Neural cell (in vitro differentiated cells): ENCODE results near the gene CLCN5. TPM values are rescaled to one million over a fixed set of nuclear protein-coding genes. Genes with fewer than 3 reads are reported as not detected.

Source experiments
- H2AFZ ChIP-seq: fragments of 200-600, 300-800 bp; sonication (generic), shearing (Covaris generic); 2 replicates; pipeline ENCODE4 v1.6.0; 2014; ENCODE audit warnings: low read depth, mild to moderate bottlenecking, antibody characterized with exemption, low read length, moderate library complexity
- H3F3A ChIP-seq: fragments of 200-600 bp; shearing (Covaris generic); 2 replicates; pipeline ENCODE4 v1.6.1; 2016; ENCODE audit warnings: mild to moderate bottlenecking, moderate library complexity, mixed read lengths, antibody characterized with exemption, low read length; ENCODE audit not compliant: insufficient read depth, poor library complexity, severe bottlenecking
- H3K27ac ChIP-seq: fragments of 200-600, 300-800 bp; sonication (generic), shearing (Covaris generic); 2 replicates; pipeline ENCODE4 v1.5.1; 2014; ENCODE audit warnings: mild to moderate bottlenecking, low read length, moderate library complexity
- H3K27me3 ChIP-seq: fragments of 300-800, 200-600 bp; sonication (generic), shearing (Covaris generic); 2 replicates; pipeline ENCODE4 v1.6.0; 2014; ENCODE audit warnings: mild to moderate bottlenecking, low read depth, low read length, moderate library complexity; ENCODE audit not compliant: insufficient read depth
- H3K36me3 ChIP-seq: fragments of 300-800, 200-600 bp; sonication (generic), shearing (Covaris generic); 2 replicates; pipeline ENCODE4 v1.5.1; 2014; ENCODE audit warnings: mild to moderate bottlenecking, antibody characterized with exemption, low read length, moderate library complexity; ENCODE audit not compliant: insufficient read depth
- H3K4me2 ChIP-seq: fragments of 300-800, 200-600 bp; sonication (generic), shearing (Covaris generic); 2 replicates; pipeline ENCODE4 v1.6.0; 2014; ENCODE audit warnings: mild to moderate bottlenecking, low read length
- H3K4me3 ChIP-seq: fragments of 300-800, 200-600 bp; sonication (generic), shearing (Covaris generic); 2 replicates; pipeline ENCODE4 v1.5.1; 2014; ENCODE audit warnings: mild to moderate bottlenecking, low read length, moderate library complexity
- H3K79me2 ChIP-seq: fragments of 200-600 bp; shearing (Covaris generic); replicated peaks from 2 replicates; pipeline ENCODE4 v1.6.0; 2014; ENCODE audit warnings: mild to moderate bottlenecking, low read length, moderate library complexity; ENCODE audit not compliant: insufficient read depth
- H3K9ac ChIP-seq: fragments of 300-800, 200-600 bp; sonication (generic), shearing (Covaris generic); 2 replicates; pipeline ENCODE4 v1.6.1; 2016; ENCODE audit warnings: mild to moderate bottlenecking, low read length, mixed read lengths
- H3K9me2 ChIP-seq: fragments of 200-600 bp; shearing (Covaris generic); 2 replicates; pipeline ENCODE4 v1.6.1; 2016; ENCODE audit warnings: mild to moderate bottlenecking, low read length, mixed read lengths; ENCODE audit not compliant: insufficient read depth
- H3K9me3 ChIP-seq: fragments of 200-600, 300-800 bp; sonication (generic), shearing (Covaris generic); 2 replicates; pipeline ENCODE4 v1.6.1; 2016; ENCODE audit warnings: mild to moderate bottlenecking, mixed run types, low read length, moderate library complexity, mixed read lengths
- H4K20me1 ChIP-seq: fragments of 200-600 bp; shearing (Covaris generic); 2 replicates; pipeline ENCODE4 v1.6.1; 2016; ENCODE audit warnings: mild to moderate bottlenecking, mixed run types; ENCODE audit not compliant: insufficient read depth
- EP300 ChIP-seq: fragments of 450-650 bp; conservative IDR thresholded peaks from 2 replicates; pipeline ENCODE4 v1.6.1; 2014; ENCODE audit warnings: antibody characterized with exemption, mild to moderate bottlenecking, moderate library complexity; ENCODE audit not compliant: poor library complexity, severe bottlenecking
- EZH2 ChIP-seq: fragments of 200-600, 300-800 bp; shearing (Covaris generic), sonication (generic); IDR thresholded peaks from 2 replicates; pipeline ENCODE4 v1.6.1; 2014; ENCODE audit warnings: antibody characterized with exemption, low read length, borderline replicate concordance, mild to moderate bottlenecking; ENCODE audit not compliant: insufficient read depth, poor library complexity, severe bottlenecking
- MXI1 ChIP-seq: fragments of 450-650 bp; conservative IDR thresholded peaks from 2 replicates; pipeline ENCODE4 v1.6.1; 2014; ENCODE audit warnings: antibody characterized with exemption, mild to moderate bottlenecking; ENCODE audit not compliant: poor library complexity, severe bottlenecking
- POLR2AphosphoS5 ChIP-seq: IDR thresholded peaks from 2 replicates; pipeline ENCODE4 v1.6.1; 2012
- RAD21 ChIP-seq: fragments of 450-650 bp; conservative IDR thresholded peaks from 2 replicates; pipeline ENCODE4 v1.6.1; 2014; ENCODE audit warnings: antibody characterized with exemption, mild to moderate bottlenecking, moderate library complexity
- SMC3 ChIP-seq: fragments of 450-650 bp; conservative IDR thresholded peaks from 2 replicates; pipeline ENCODE4 v1.6.1; 2014; ENCODE audit warnings: antibody characterized with exemption, mild to moderate bottlenecking, moderate library complexity; ENCODE audit not compliant: poor library complexity
- TAF1 ChIP-seq: IDR thresholded peaks from 2 replicates; pipeline ENCODE4 v1.6.1; 2012; ENCODE audit warnings: low read depth
- polyA plus RNA-seq: library from polyadenylated mRNA; depleted of rRNA; stranded (reverse); fragments of >200 nt; gene quantifications from 2 replicates; pipeline ENCODE4 v1.2.3, GENCODE V29; 2014
- TF ChIP-seq, protein P1 (sequence below): fragments of 450-650 bp; IDR thresholded peaks from 2 replicates; pipeline ENCODE4 v1.5.1; 2014; ENCODE audit warnings: antibody characterized with exemption, mild to moderate bottlenecking, moderate library complexity; ENCODE audit not compliant: poor library complexity, severe bottlenecking
- TF ChIP-seq, protein P2 (sequence below): IDR thresholded peaks from 2 replicates; pipeline ENCODE4 v1.6.1; 2012; ENCODE audit warnings: borderline replicate concordance

The CLCN5 gene
- polyA plus RNA-seq, 1 donor from 2014 or later: 13.1 TPM

DNA sequence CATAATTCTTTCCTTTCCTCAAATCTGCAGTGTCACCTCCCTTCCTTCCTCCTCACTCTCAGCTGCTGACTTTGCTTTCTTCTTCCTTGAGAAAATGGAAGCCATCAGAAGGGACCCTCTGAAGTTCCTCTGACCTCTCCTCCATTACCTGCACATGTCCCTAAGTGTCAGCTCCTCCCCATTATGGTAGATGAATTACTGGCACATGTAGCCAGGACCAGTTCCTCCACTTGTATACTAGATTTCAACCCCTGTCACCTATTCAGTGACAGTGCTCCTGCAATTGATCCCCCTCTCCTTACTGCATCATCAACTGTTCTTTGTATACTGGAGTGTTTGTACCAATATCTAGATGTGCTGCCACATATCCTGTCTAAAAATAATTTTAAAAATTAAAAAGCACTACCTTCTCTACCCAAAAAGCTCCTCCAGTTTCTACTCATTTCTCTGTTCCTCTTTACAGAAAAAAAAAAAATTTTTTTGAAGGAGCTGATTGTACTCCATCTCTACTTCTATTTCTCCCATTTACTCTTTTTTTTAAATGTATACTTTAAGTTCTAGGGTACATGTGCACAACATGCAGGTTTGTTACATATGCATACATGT is 78.6 kb downstream of the CLCN5 start:
- H3K9me2 ChIP-seq: no peaks in the 10 kb centered on the region
- H3K79me2 ChIP-seq: no peaks in the 10 kb centered on the region
- H3F3A ChIP-seq: no peaks in the 10 kb centered on the region
- H3K27ac ChIP-seq: no peak overlapping the region
- no peaks in the 10 kb centered on the region for H3K36me3 ChIP-seq
- no peak overlapping the region for H3K4me2 ChIP-seq
- H3K27me3 ChIP-seq: no peaks in the 10 kb centered on the region
- H3K9ac ChIP-seq: no peak overlapping the region
- TF ChIP-seq POLR2AphosphoS5 (no peak), SMC3 (no peak), TAF1 (no peak), MXI1 (no peak), RAD21 (no peak), EP300 (no peak), EZH2 (no peak)
- TF ChIP-seq, protein P1, sequence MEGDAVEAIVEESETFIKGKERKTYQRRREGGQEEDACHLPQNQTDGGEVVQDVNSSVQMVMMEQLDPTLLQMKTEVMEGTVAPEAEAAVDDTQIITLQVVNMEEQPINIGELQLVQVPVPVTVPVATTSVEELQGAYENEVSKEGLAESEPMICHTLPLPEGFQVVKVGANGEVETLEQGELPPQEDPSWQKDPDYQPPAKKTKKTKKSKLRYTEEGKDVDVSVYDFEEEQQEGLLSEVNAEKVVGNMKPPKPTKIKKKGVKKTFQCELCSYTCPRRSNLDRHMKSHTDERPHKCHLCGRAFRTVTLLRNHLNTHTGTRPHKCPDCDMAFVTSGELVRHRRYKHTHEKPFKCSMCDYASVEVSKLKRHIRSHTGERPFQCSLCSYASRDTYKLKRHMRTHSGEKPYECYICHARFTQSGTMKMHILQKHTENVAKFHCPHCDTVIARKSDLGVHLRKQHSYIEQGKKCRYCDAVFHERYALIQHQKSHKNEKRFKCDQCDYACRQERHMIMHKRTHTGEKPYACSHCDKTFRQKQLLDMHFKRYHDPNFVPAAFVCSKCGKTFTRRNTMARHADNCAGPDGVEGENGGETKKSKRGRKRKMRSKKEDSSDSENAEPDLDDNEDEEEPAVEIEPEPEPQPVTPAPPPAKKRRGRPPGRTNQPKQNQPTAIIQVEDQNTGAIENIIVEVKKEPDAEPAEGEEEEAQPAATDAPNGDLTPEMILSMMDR: no peak
- TF ChIP-seq, protein P2, sequence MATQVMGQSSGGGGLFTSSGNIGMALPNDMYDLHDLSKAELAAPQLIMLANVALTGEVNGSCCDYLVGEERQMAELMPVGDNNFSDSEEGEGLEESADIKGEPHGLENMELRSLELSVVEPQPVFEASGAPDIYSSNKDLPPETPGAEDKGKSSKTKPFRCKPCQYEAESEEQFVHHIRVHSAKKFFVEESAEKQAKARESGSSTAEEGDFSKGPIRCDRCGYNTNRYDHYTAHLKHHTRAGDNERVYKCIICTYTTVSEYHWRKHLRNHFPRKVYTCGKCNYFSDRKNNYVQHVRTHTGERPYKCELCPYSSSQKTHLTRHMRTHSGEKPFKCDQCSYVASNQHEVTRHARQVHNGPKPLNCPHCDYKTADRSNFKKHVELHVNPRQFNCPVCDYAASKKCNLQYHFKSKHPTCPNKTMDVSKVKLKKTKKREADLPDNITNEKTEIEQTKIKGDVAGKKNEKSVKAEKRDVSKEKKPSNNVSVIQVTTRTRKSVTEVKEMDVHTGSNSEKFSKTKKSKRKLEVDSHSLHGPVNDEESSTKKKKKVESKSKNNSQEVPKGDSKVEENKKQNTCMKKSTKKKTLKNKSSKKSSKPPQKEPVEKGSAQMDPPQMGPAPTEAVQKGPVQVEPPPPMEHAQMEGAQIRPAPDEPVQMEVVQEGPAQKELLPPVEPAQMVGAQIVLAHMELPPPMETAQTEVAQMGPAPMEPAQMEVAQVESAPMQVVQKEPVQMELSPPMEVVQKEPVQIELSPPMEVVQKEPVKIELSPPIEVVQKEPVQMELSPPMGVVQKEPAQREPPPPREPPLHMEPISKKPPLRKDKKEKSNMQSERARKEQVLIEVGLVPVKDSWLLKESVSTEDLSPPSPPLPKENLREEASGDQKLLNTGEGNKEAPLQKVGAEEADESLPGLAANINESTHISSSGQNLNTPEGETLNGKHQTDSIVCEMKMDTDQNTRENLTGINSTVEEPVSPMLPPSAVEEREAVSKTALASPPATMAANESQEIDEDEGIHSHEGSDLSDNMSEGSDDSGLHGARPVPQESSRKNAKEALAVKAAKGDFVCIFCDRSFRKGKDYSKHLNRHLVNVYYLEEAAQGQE: no peak
- no peak overlapping the region for H3K4me3 ChIP-seq
- H3K9me3 ChIP-seq: no peaks in the 10 kb centered on the region
- no peaks in the 10 kb centered on the region for H4K20me1 ChIP-seq
- no peak overlapping the region for H2AFZ ChIP-seq

DNA sequence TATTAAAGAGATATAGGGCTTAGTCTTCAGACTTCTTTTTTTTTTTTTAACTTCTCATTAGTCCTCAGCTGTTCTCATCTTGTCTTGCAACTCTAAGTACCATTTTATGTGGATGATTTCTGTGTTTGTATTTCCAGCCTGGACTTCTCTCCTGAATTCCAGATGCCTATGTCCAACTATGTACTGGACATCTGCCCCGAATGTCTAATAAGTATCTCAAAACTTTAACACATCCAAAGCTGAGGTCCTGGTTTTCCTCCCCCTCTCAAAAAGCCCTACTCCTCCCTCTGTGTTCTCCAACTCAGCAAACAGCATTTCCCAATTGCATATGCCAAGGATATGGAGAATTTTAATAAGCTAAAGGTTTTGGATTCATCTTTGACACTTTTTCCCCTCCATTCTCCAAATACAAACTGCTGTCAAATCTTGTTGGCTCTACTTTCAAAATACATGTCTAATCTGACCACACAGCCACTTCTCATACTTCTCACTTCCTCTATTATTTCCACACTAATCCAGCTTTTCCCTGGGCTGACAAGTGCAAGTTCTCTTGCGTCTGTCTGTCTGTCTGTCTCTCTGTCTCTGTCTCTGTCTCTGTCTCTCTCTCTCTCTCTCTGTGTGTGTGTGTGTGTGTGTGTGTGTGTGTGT is 79.8 kb downstream of the CLCN5 start:
- Histone ChIP-seq H3K9ac (no peak overlapping the region), H3K4me2 (no peak overlapping the region), H3K79me2 (no peaks in the 10 kb centered on the region), H3K36me3 (no peaks in the 10 kb centered on the region), H3K27ac (no peak overlapping the region), H4K20me1 (no peaks in the 10 kb centered on the region), H3K9me2 (no peaks in the 10 kb centered on the region), H2AFZ (no peak overlapping the region), H3K4me3 (no peak overlapping the region), H3K27me3 (no peaks in the 10 kb centered on the region), H3K9me3 (no peaks in the 10 kb centered on the region), H3F3A (no peaks in the 10 kb centered on the region)
- TF ChIP-seq, protein P1: no peak
- no peak for TF ChIP-seq RAD21
- TF ChIP-seq, protein P2: no peak
- no peak for TF ChIP-seq SMC3
- no peak for TF ChIP-seq TAF1
- no peak for TF ChIP-seq EZH2
- TF ChIP-seq EP300: no peak
- TF ChIP-seq MXI1: no peak
- TF ChIP-seq POLR2AphosphoS5: no peak
